Bronchial epithelial cell (primary cell): ENCODE results near the gene TMC8. TPM values are rescaled to one million over a fixed set of nuclear protein-coding genes. Genes with fewer than 3 reads are reported as not detected.

ENCODE experiments used
- DNase-seq: peaks from one replicate; pipeline ENCODE4 v3.0.0-alpha.2; 2010; ENCODE audit warnings: low read depth
- FAIRE-seq: peaks from 2 replicates; lab custom pipeline; 2011; peaks lifted over from hg19 to GRCh38; lab: Jason Lieb, UNC
- H3K27me3 ChIP-seq: 2 replicates; pipeline ENCODE4 v1.5.1; 2011; ENCODE audit warnings: low read length; ENCODE audit not compliant: control insufficient read depth, insufficient read depth
- H3K36me3 ChIP-seq: 2 replicates; pipeline ENCODE4 v1.5.1; 2011; ENCODE audit warnings: low read length; ENCODE audit not compliant: control insufficient read depth, insufficient read depth
- H3K4me3 ChIP-seq: 2 replicates; pipeline ENCODE4 v1.5.1; 2011; ENCODE audit warnings: mild to moderate bottlenecking, low read depth, low read length, control low read depth
- total RNA-seq: library from RNA; depleted of rRNA; stranded (reverse); fragments of >200 nt; gene quantifications from 2 replicates; pipeline ENCODE4 v1.2.1, GENCODE V29; 2014
- TF ChIP-seq, protein P1 (sequence below): IDR thresholded peaks from 2 replicates; pipeline ENCODE4 v1.5.1; 2011; ENCODE audit warnings: mild to moderate bottlenecking, moderate library complexity, low read length, control low read depth, inconsistent platforms; ENCODE audit not compliant: insufficient read depth, severe bottlenecking

TMC8 gene
- total RNA-seq, 1 donor from 2014 or later = not detected

DNA sequence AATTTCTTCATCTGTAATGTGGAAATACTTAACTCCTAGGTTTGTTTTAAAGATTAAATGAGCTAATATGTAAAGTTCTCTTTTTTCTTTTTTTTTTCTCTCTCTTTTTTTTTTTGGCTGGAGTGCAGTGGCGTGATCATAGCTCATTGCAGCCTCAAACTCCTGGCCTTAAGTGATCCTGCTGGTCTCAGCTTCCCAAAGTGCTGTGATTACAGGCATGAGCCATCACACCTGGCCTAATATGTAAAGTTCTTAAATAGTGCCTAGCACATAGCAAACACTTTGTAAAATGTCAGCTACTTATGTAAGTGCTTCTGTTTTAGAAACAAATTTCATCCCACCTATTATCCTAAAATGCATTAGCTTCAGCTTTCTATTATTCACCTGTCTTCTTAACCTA is 42.0 kb upstream of the TMC8 start:
- no peak overlapping the region for H3K4me3 ChIP-seq
- DNase-seq (no peak), FAIRE-seq (no peak)
- peaks cover 1% of the 10 kb centered on the region for H3K36me3 ChIP-seq
- H3K27me3 ChIP-seq = no peaks in the 10 kb centered on the region
- TF ChIP-seq, protein P1, sequence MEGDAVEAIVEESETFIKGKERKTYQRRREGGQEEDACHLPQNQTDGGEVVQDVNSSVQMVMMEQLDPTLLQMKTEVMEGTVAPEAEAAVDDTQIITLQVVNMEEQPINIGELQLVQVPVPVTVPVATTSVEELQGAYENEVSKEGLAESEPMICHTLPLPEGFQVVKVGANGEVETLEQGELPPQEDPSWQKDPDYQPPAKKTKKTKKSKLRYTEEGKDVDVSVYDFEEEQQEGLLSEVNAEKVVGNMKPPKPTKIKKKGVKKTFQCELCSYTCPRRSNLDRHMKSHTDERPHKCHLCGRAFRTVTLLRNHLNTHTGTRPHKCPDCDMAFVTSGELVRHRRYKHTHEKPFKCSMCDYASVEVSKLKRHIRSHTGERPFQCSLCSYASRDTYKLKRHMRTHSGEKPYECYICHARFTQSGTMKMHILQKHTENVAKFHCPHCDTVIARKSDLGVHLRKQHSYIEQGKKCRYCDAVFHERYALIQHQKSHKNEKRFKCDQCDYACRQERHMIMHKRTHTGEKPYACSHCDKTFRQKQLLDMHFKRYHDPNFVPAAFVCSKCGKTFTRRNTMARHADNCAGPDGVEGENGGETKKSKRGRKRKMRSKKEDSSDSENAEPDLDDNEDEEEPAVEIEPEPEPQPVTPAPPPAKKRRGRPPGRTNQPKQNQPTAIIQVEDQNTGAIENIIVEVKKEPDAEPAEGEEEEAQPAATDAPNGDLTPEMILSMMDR = no peak

DNA sequence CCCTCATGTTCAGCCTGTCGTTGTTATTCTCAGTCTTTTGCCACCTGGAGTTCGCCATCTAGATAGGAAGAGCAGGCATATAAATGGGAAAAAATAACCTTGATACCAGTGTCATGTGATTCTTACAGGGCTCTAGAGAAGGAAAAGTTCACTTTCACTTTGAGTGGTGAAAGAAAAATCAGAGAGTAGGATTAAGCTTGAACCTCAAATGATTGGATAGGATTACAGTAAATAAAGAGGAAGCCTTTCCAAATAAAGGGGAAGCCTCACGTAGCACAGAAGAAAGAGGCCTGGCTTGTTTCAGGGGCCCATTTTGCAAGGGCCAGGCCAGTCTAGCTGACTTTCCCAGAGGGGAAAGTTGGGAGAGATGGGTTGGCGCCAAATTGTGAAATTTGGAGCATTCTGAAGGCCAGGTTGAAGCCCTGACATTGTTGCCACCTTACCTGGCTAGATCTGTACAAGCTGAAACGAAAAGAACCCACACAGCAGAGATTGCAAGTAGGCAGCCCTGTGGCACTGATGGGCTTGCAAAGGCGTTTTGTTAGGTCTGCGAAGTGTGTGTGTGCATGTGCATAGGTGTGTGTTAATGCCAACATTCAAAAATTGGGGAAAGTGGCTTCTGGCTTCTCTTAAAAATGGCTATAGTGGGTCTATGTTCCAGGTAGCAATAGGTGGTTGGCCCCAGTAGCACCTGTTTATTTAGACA is 40.8 kb upstream of the TMC8 start:
- peaks cover 1% of the 10 kb centered on the region for H3K36me3 ChIP-seq
- H3K4me3 ChIP-seq = no peak overlapping the region
- DNase-seq = no peak
- no peak for FAIRE-seq
- H3K27me3 ChIP-seq = no peaks in the 10 kb centered on the region
- TF ChIP-seq, protein P1 = no peak

DNA sequence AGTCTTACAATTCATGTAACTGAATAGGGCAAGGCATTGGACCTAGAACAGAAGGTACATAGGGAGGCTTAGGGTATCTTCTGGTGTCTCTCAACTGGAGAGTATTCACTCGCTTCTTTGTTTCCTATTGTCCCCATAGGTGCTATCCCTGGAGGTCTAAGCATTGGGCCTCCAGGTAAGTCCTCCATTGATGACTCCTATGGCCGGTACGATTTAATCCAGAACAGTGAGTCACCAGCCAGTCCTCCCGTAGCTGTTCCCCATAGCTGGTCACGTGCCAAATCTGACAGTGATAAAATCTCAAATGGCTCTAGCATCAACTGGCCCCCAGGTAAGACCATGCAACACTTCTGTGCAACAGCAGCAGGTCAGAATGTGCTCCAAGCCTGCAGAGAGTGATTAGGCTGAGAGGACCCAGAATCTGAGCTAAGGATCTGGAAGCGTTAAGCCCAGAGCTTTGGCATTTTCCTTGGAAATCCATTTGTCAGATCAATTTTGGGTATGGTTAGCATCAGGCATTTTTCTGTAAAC is 37.7 kb upstream of the TMC8 start:
- FAIRE-seq (peak; percentile 52), DNase-seq (peak; percentile 18)
- Histone ChIP-seq H3K36me3 (no peaks in the 10 kb centered on the region), H3K4me3 (no peak overlapping the region), H3K27me3 (no peaks in the 10 kb centered on the region)
- TF ChIP-seq, protein P1 = no peak

DNA sequence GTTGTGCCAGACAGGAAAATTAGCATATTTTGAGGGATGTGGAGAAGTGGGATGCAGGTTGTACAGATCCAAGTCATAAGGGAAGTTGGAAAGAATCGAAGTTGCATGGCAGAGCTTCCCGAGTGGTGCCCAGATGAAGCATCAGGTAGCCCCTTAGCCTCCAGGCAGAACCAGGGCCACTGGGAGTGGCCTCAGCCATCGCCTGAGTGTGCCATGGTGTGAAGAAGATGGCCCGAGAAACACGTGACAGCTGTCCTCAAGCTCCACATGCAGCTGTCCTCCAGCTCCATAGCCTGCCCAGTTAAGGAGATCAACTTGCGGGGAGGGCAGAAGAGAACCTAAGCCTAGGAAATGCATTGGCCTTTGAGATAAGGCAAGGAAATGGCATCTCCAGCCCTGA is 35.5 kb upstream of the TMC8 start:
- Histone ChIP-seq H3K4me3 (no peak overlapping the region), H3K27me3 (no peaks in the 10 kb centered on the region), H3K36me3 (peaks cover 1% of the 10 kb centered on the region)
- TF ChIP-seq, protein P1 = no peak
- FAIRE-seq (no peak), DNase-seq (no peak)

DNA sequence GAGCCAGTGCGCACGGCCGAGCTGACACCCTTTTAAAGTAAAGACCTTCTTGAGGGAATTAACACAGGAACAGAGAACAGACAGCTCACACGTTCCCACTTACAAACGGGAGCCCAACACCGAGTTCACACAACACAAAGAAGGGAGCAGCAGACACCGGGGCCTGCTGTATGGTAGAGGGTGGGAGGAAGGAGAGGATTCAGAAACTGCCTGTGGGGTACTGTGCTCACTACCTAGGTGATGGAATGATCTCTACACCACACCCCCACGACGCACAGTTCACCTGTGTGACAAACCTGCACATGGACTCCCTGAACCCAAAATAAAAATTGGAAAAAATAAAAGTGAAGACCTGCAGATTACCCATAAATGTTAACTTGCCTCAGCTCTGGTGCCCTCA is 34.5 kb upstream of the TMC8 start:
- H3K27me3 ChIP-seq = no peaks in the 10 kb centered on the region
- H3K4me3 ChIP-seq = no peak overlapping the region
- TF ChIP-seq, protein P1 = no peak
- DNase-seq = no peak
- peaks cover 1% of the 10 kb centered on the region for H3K36me3 ChIP-seq
- FAIRE-seq = no peak
